Spleen (tissue), 11 donors: ENCODE results near the gene EDN2. TPM values are rescaled to one million over a fixed set of nuclear protein-coding genes. Genes with fewer than 3 reads are reported as not detected.

Experiments
- DNase-seq: peaks from one replicate; pipeline ENCODE4 v3.0.0-alpha.2; 2020
- H3K27ac ChIP-seq, 8 donors: fragments of 200-600 bp; sonication (generic) in 7 of 8; 1 replicate in 4 of 8; 2 replicates in 4 of 8; pipeline versions ENCODE4 v1.5.0 to v1.8.0; 2016 to 2021; ENCODE audit warnings: inconsistent platforms in 4 of 8, mild to moderate bottlenecking in 4 of 8, moderate library complexity in 1 of 8
- H3K27me3 ChIP-seq, 7 donors: fragments of 200-600 bp; sonication (generic) in 6 of 7; replicated peaks in 1 of 7; 1 replicate in 4 of 7; 2 replicates in 3 of 7; pipeline versions ENCODE4 v1.5.0 to v1.8.0; 2016 to 2021; ENCODE audit warnings: inconsistent platforms in 3 of 7, mild to moderate bottlenecking in 1 of 7
- H3K36me3 ChIP-seq, 6 donors: fragments of 200-600 bp; sonication (generic) in 5 of 6; 1 replicate in 4 of 6; 2 replicates in 2 of 6; pipeline versions ENCODE4 v1.5.0 to v1.8.0; 2016 to 2021; ENCODE audit warnings: inconsistent platforms in 2 of 6
- H3K4me1 ChIP-seq, 6 donors: fragments of 200-600 bp; sonication (generic) in 5 of 6; 1 replicate in 3 of 6; 2 replicates in 3 of 6; pipeline versions ENCODE4 v1.5.0 to v1.8.0; 2016 to 2021; ENCODE audit warnings: inconsistent platforms in 3 of 6
- H3K4me3 ChIP-seq, 8 donors: fragments of 200-600 bp; sonication (generic) in 7 of 8; 1 replicate in 4 of 8; 2 replicates in 4 of 8; pipeline versions ENCODE4 v1.5.0 to v1.8.0; 2016 to 2021; ENCODE audit warnings: inconsistent platforms in 4 of 8, mild to moderate bottlenecking in 4 of 8, moderate library complexity in 2 of 8
- H3K9me3 ChIP-seq, 8 donors: fragments of 200-600 bp; sonication (generic) in 7 of 8; 1 replicate in 4 of 8; 2 replicates in 4 of 8; pipeline versions ENCODE4 v1.5.0 to v1.8.0; 2016 to 2021; ENCODE audit warnings: inconsistent platforms in 4 of 8
- POLR2A ChIP-seq, 3 donors: fragments of 450-650 bp; IDR thresholded peaks; one replicate each; pipeline ENCODE4 v1.5.1; 2017; ENCODE audit warnings: antibody characterized with exemption in 3 of 3, mild to moderate bottlenecking in 1 of 3
- POLR2AphosphoS5 ChIP-seq, 3 donors: sonication (generic); formaldehyde crosslinking; IDR thresholded peaks; one replicate each; pipeline ENCODE4 v1.5.1; 2017; ENCODE audit warnings: antibody characterized with exemption in 3 of 3
- WGBS, 5 donors: extraction: QIAGEN DNeasy Blood & Tissue Kit in 3 of 5; methylation state at CpG; one replicate each; pipeline versions ENCODE4 v1.1.5 to v1.1.7; 2013 to 2018; 5-methylcytosine and 5-hydroxymethylcytosine counted together
- intact Hi-C: fragments of 100-400 bp; cut with DNase I; formaldehyde crosslinking; loops from one replicate; pipeline ENCODE4 v1.15.0; 2023; ENCODE audit warnings: low total_unique reads
- polyA plus RNA-seq, 3 donors: library from polyadenylated mRNA; stranded (reverse); fragments of 200-250 nt; gene quantifications; one replicate each; pipeline ENCODE4 v1.2.1, GENCODE V29; 2013
- total RNA-seq, 7 donors: library from RNA; depleted of rRNA in 3 of 7; stranded (reverse); fragments of >200 nt in 3 of 7; fragmentation: NEBNext Ultra II Directional in 4 of 7; extraction: Animal tissue kit (Norgen Biotek cat#: 25700) in 4 of 7; gene quantifications; one replicate each; pipeline versions ENCODE4 v1.1.0 to v1.2.1, GENCODE V29; 2016 to 2021
- TF ChIP-seq, protein P1 (sequence below), 11 experiments: fragments of 200-600 bp in 7 of 11; fragments of 450-650 bp in 4 of 11; sonication (generic) in 4 of 11; IDR thresholded peaks in 8 of 11; conservative IDR thresholded peaks in 3 of 11; 1 replicate in 7 of 11; 2 replicates in 4 of 11; pipeline versions ENCODE4 v1.4.0 to v1.8.0; 2016 to 2021; ENCODE audit warnings: antibody characterized with exemption in 11 of 11, inconsistent platforms in 4 of 11, mild to moderate bottlenecking in 1 of 11
- donor health status: healthy with polysubstance abuse.
- donor health status: DM: no; HTN: no; CAD: no; lungs with moderate emphysema.
- donor health status: DM: no; HTN: no; CAD: no.
- donor health status: Bipolar disorder and iron deficiency.
- donor health status: healthy.
- donor health status: DM: no; HTN: no; CAD: no.
- donor health status: DM: yes; HTN: yes; CAD: no.

Gene EDN2
- total and polyA plus RNA-seq, 10 donors = not detected

GRCh38 chr1:41507110-41507720 is 22.7 kb upstream of the EDN2 start:
- DNase-seq = no peak
- no peak for TF ChIP-seq POLR2AphosphoS5 (IDR thresholded peaks at IDR 0.05)
- no peak for TF ChIP-seq POLR2A (IDR thresholded peaks at IDR 0.05)
- TF ChIP-seq, protein P1, sequence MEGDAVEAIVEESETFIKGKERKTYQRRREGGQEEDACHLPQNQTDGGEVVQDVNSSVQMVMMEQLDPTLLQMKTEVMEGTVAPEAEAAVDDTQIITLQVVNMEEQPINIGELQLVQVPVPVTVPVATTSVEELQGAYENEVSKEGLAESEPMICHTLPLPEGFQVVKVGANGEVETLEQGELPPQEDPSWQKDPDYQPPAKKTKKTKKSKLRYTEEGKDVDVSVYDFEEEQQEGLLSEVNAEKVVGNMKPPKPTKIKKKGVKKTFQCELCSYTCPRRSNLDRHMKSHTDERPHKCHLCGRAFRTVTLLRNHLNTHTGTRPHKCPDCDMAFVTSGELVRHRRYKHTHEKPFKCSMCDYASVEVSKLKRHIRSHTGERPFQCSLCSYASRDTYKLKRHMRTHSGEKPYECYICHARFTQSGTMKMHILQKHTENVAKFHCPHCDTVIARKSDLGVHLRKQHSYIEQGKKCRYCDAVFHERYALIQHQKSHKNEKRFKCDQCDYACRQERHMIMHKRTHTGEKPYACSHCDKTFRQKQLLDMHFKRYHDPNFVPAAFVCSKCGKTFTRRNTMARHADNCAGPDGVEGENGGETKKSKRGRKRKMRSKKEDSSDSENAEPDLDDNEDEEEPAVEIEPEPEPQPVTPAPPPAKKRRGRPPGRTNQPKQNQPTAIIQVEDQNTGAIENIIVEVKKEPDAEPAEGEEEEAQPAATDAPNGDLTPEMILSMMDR (IDR thresholded peaks at IDR 0.05 in 8 of 11, conservative IDR thresholded peaks at IDR 0.05 in 3 of 11) = no peak
- Histone ChIP-seq H3K4me1 (no peaks in the 10 kb centered on the region), H3K27me3 (no peaks in the 10 kb centered on the region), H3K36me3 (peaks cover 0 to 24% (median 8%) of the 10 kb centered on the region in 6 donors), H3K4me3 (no peak overlapping the region), H3K9me3 (no peaks in the 10 kb centered on the region), H3K27ac (no peak overlapping the region)
- intact Hi-C loops = no loop called here
- 77 to 93% (median 89%) methylated on average over 12 to 13 of the region's 13 CpGs for WGBS, 5 donors

DNA sequence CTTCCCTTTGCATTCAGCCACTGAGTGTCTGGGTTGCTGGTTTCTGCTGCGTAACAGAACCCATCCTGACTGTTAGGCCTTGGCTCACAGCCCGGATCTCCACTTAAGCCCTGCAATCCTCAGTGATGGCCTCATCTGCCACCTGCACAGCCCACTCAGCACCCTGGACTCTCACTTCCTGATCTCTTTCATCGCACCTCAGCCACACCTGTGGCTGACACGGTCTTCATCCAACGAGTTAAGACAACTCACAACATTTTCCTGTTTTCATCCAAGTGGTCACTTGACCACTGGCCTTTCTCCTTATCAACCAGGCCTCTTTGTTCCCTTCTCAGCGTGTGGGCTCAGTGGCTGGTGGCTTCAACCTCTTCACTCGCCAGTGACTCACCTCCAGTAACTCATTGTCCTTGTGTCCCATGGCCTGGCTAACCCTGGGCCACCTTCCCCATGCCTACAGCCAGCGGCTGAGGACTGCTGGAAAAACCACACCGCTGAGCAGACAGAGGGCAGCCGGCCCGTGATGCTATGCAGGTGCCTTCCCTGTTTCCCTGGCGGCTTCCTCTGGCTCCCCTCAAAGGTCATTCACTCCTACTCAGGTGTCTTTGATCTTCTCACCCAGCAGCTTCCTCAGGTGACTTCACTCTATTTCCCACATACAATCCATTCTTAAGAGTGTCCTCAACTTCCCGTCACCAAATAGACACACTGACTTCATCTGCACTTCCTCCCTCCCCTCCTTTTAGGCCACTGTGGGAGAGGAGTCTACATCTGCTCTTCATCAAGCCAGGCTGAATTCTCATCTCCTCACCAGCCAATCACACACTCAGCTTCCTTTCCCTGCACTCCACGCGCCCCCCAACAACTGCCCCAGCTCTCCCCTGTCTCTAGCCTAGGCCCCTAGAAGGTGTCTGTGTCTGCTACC is 19.9 kb upstream of the EDN2 start:
- no peak overlapping the region for H3K27ac ChIP-seq
- DNase-seq = no peak
- intact Hi-C loops = no loop called here
- H3K4me3 ChIP-seq = no peak overlapping the region
- H3K36me3 ChIP-seq = no peaks in the 10 kb centered on the region
- H3K4me1 ChIP-seq = peaks cover 0 to 6% (median 0%) of the 10 kb centered on the region in 6 donors
- TF ChIP-seq POLR2A (IDR thresholded peaks at IDR 0.05) (no peak), POLR2AphosphoS5 (IDR thresholded peaks at IDR 0.05) (no peak)
- TF ChIP-seq, protein P1 (IDR thresholded peaks at IDR 0.05 in 8 of 11, conservative IDR thresholded peaks at IDR 0.05 in 3 of 11) = no peak
- WGBS, 5 donors = 70 to 80% (median 74%) methylated on average over 15 of the region's 15 CpGs
- H3K9me3 ChIP-seq = no peaks in the 10 kb centered on the region
- H3K27me3 ChIP-seq = no peaks in the 10 kb centered on the region

DNA sequence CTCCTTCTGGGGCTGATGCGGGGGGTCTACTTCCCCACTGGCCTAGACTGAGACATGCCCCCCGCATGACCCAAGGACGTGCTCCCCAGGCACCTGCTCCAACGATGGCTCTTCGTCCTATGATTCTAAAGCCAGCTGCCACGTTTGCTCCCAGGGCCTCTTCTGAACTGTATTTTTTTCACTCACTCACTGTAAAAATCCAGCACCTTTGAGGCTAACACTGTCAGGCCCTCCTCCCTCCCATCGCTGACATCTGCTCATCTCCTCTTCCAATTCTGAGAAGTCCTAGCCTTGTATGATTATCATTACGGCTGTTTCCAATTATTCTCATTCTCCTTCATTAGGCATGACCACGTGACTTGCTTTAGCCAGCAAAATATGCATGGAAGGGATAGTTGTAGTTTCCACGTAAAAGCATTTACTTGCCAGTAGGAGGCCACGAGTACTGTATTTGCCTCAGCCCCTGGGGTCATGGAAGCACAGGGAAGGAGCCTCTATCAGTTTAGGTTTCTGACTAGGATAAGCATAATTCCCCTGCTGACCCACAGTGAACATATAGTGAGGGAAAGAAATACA is 19.1 kb upstream of the EDN2 start:
- Histone ChIP-seq H3K27ac (no peak overlapping the region), H3K27me3 (no peaks in the 10 kb centered on the region), H3K4me3 (no peak overlapping the region), H3K9me3 (no peaks in the 10 kb centered on the region), H3K36me3 (no peaks in the 10 kb centered on the region), H3K4me1 (peaks cover 0 to 14% (median 2%) of the 10 kb centered on the region in 6 donors)
- 88 to 94% (median 90%) methylated on average over 11 of the region's 11 CpGs for WGBS, 5 donors
- TF ChIP-seq, protein P1 (IDR thresholded peaks at IDR 0.05 in 8 of 11, conservative IDR thresholded peaks at IDR 0.05 in 3 of 11) = no peak
- TF ChIP-seq POLR2AphosphoS5 (IDR thresholded peaks at IDR 0.05) (no peak), POLR2A (IDR thresholded peaks at IDR 0.05) (no peak)
- intact Hi-C loops = no loop called here
- no peak for DNase-seq

DNA sequence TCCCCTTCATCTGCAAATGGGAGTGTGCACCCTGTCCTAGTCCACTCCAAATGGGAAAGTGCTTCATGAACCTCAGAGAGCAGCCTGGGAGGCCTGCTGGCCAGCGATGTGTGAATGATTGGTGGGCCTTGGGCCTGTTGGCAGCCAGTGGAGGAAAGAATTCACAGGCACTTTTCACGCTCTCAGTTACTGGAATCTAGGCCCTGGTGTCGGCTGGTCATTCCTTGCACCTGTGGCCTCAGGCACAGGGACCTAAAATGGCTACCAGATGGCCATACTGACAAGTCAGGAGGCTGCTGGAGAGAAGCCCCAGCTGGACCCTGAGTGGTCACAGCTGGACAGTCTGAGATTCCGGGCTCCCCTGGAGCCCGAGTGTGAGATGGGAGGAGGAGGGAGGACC is 18.4 kb upstream of the EDN2 start:
- peaks cover 0 to 21% (median 3%) of the 10 kb centered on the region in 6 donors for H3K4me1 ChIP-seq
- TF ChIP-seq, protein P1 (IDR thresholded peaks at IDR 0.05 in 8 of 11, conservative IDR thresholded peaks at IDR 0.05 in 3 of 11) = no peak
- TF ChIP-seq POLR2AphosphoS5 (IDR thresholded peaks at IDR 0.05) (no peak), POLR2A (IDR thresholded peaks at IDR 0.05) (no peak)
- DNase-seq = no peak
- intact Hi-C loops = no loop called here
- H3K4me3 ChIP-seq = no peak overlapping the region
- no peaks in the 10 kb centered on the region for H3K9me3 ChIP-seq
- no peaks in the 10 kb centered on the region for H3K36me3 ChIP-seq
- no peak overlapping the region for H3K27ac ChIP-seq
- WGBS, 5 donors = 85 to 100% (median 94%) methylated on average over 3 to 5 of the region's 5 CpGs
- no peaks in the 10 kb centered on the region for H3K27me3 ChIP-seq
